GM18511 (cell line): ENCODE results near the gene UTP14A.
"Not testable (repeated sequence)": the region's sequence is repeated elsewhere in the genome, so short reads cannot be mapped to it uniquely, and the experiment has no call there.

ENCODE experiments used
- ATAC-seq: cut with Tn5 transposase; IDR thresholded peaks from one replicate; pipeline ENCODE4 v1.9.1; 2021; ENCODE audit warnings: mild to moderate bottlenecking, moderate library complexity; ENCODE audit not compliant: unreplicated experiment

UTP14A gene, protein sequence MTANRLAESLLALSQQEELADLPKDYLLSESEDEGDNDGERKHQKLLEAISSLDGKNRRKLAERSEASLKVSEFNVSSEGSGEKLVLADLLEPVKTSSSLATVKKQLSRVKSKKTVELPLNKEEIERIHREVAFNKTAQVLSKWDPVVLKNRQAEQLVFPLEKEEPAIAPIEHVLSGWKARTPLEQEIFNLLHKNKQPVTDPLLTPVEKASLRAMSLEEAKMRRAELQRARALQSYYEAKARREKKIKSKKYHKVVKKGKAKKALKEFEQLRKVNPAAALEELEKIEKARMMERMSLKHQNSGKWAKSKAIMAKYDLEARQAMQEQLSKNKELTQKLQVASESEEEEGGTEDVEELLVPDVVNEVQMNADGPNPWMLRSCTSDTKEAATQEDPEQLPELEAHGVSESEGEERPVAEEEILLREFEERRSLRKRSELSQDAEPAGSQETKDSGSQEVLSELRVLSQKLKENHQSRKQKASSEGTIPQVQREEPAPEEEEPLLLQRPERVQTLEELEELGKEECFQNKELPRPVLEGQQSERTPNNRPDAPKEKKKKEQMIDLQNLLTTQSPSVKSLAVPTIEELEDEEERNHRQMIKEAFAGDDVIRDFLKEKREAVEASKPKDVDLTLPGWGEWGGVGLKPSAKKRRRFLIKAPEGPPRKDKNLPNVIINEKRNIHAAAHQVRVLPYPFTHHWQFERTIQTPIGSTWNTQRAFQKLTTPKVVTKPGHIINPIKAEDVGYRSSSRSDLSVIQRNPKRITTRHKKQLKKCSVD

DNA sequence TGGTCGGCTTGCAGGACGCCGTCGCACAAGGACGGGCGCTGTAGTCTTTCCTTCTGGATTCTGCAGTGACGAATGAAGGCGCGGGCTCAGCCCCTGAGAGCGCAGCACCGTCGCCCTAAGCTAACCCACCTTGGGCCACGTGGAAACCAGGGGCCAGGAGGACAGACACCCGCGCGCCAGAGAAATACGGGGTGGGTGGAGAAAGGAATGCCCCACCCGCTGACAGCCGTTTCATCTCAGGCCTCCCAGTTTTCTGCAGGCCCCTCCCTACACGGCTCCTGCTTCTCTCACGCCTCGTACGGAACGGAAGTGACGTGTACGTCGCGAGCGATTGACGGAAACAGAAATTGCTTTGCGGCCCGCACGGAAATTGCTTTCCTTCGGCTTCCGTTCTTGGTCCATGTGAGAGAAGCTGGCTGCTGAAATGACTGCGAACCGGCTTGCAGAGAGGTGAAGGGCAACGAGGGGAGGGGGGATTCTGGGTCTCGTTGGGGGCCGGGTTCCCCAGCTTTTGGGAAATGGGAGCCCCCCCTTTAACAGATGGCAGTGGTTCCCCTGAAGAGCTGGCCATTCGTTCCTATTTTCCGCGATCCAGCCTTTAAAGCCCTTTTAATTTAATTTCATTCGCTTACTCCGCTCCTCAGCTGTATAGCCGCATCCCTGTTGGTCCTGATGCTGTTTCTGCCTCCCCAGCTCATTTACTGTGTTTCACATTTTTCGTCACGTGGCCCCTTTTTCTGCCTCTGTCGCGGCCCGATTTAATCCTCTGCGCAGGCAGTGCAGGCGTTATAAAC lies at the start of gene UTP14A:
UTP14A (plus strand) TSS at position 378 of the 794 bp plus-strand sequence; CDS start at position 425, 47 bp downstream.
- ATAC-seq, result peak; percentile 98

DNA sequence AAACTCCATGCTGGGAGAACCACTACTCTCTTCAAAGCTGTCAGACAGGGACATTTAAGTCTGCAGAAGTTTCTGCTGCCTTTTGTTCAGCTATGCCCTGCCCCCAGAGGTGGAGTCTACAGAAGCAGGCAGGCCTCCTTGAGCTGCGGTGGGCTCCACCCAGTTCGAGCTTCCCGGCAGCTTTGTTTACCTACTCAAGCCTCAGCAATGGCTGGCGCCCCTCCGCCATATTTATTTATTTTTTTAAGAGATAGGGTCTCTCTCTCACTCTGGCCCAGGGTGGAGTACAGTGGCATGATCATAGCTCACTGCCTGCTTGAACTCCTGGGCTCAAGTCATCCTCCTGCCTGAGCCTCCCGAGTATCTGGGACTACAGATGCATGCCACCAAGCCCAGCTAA lies 46.8 kb upstream of the UTP14A start:
- not testable (repeated sequence) for ATAC-seq

DNA sequence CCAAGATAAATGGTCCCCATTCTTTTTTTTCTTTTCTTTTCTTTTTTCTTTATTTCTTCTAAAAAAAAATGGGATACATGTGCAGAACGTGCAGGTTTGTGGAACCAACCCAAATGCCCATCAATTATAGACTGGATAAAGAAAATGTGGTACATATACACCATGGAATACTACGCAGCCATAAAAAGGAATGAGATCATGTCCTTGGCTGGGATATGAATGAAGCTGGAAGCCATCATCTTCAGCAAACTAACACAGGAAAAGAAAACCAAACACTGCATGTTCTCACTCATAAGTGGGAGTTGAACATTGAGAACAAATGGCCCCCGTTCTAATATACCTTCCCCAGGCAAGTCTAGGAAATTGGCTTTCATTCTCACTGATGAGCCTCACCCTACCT lies 39.6 kb upstream of the UTP14A start:
- not testable (repeated sequence) for ATAC-seq

DNA sequence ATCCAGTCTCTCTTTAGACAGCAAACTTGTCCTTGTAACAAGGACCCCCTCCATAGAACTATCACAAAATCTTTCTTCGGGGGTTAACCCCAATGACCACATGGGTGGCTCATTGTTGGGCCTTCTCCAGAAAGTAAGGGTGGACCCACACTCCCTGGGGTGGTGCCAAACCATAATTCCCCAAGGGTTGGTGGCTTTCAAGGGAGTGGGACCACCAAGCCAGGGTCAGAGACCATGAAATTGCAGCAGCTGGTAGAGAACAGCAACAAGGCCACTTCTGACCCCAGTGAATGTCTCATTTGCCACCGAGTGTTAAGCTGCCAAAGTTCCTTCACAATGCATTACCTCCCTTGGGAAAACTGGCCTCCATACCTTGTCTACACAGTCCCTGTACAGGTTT lies 33.4 kb upstream of the UTP14A start:
- ATAC-seq, result no peak

DNA sequence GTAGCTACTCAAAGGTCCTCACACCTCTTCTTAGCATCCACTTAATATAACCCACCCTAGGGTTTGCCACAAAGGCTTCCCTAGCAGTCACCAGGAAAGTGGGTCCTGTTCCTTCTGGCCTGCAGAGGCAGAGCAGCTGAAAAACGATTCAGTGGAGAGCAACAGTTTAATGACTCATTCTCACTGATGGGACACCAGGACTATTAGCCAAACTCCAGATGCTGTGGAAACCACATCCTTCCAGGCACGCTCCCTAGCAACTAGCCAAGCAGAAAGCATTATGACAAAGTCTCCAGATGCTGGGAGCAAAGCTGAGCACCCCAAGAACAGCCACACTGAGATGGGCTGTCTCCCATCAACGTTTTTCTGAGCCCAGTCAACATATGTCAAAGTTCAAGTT lies 30.3 kb upstream of the UTP14A start:
- ATAC-seq, result no peak

DNA sequence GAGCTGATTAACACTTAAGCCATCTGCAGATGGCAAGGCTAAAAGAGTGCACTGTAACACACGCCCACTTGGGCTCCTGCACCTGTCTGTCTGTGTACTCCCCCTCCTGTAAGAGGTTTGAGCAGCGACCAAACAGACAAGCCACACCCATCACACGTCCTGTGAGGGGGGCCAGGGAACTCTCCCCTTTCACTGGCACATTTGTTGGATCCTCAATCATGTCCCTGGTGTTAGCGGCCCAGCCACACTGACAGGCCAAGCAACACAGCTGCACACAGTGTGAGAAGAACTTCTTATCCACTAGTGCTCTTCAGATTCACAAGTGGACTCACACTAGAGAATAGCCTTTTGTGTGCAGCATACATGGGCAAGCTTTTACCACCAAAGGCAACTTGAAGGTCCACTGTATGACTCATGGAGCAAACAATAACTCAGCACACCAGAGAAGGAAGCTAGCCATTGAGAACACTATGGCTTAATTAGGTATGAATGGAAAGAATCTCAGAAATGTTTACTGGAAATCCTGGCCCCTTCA lies 29.1 kb upstream of the UTP14A start:
- ATAC-seq, result no peak

DNA sequence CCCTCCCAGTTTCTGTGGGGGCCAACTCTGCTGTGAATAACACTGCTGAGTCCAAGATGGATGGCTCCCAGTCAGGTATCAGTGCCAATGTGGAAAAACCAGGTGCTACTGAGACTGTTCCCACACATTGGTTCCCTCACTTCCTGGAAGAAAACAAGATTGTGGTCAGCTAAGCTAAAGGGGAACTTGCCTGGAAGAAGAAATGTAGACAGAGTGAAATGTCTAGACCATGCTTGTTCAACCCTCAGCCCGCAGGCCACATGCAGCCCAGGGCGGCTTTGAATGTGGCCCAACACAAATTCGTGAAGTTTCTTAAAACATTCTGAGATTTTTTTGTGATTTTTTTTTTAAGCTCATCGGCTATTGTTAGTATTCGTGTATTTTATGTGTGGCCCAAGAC lies 28.6 kb upstream of the UTP14A start:
- no peak for ATAC-seq

DNA sequence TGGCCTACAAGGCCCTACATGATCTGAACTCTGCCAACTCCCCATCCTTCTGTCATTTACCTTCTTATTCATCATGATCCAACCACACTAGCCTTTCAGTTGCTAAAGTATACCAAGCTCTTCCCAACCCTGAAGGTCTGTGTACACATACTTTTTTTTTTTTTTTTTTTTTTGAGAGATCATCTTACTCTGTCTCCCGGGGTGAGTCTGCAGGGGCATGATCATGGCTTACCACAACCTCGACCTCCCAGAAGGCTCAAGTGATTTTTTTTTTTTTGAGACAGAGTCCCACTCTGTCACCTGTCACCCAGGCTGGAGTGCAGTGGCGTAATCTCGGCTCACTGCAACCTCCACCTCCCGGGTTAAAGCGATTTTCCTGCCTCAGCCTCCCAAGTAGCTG lies 5.9 kb upstream of the UTP14A start:
- ATAC-seq, result no peak

DNA sequence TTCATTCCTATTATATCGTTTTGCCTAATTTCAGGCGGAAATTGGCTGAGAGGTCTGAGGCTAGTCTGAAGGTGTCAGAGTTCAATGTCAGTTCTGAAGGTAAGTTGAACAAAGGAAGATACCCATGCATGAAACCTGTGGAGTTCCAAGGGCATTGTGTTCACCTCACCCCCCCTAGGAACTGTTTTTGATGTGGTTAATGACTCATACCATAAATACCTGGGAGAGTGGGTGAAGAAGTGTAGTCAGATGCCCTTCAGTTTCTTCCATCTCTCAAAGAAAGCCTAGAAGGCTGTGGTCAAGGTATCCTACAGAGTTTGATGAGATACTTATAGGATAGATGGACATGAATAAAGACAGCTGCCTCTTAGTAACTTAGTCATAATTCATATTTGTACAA lies 2.7 kb downstream of the UTP14A start:
- no peak for ATAC-seq

DNA sequence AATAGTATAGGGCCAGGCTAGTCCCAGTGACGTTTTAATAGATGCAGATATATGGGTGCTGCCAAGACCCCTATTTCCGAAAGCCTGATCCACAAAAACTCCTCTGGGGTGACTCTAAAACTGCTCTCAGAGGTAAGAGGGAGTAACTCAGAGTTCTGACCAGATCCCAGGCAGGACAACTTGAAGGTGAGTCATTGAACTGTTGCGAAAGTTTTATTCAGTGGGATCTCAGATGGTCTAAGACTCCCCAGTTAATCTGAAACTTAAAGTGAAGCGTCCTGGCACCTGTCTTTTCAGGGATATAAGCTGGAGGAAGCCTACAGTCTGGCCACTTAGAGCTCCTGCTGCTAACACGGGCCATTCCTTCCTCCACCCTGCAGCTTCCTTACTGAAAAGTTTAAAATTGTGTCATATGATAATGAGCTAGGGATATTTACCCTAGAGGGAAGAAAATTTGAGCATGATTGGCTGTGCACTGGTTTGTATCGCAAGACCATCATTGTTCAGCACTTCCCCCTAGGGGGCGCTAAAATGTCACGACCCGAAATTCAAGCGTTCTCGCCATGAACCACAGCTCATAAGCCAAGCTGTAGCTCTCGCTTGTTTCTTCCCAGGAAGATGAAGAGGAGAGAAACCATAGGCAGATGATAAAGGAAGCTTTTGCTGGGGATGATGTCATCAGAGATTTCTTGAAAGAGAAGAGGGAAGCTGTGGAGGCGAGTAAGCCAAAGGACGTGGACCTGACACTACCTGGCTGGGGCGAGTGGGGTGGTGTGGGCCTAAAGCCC lies 19.5 kb downstream of the UTP14A start:
- peak; percentile 65 for ATAC-seq

DNA sequence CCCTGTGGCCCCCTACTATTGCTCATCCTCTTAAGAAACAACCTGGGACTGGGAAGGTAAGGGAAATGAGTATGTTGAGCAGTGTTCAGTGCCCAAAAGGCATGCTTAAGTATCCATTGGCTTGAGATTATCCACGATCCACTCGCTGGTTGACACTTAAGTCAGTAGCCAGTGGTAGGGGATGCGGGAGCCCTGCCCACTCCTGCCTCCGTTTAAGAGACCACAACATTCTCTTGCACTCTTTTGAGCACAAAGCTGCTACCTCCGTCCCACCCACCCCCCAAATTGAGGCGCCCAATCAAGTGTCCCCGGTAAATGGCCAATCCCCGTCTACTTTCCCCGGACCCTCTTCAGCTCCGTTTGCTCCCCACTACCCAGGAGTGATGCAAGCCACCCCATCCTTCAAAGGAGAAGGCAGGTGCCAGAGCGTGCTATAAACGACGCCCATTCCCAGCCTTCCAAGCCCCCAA lies 25.0 kb downstream of the UTP14A start:
- peak; percentile 4 for ATAC-seq

DNA sequence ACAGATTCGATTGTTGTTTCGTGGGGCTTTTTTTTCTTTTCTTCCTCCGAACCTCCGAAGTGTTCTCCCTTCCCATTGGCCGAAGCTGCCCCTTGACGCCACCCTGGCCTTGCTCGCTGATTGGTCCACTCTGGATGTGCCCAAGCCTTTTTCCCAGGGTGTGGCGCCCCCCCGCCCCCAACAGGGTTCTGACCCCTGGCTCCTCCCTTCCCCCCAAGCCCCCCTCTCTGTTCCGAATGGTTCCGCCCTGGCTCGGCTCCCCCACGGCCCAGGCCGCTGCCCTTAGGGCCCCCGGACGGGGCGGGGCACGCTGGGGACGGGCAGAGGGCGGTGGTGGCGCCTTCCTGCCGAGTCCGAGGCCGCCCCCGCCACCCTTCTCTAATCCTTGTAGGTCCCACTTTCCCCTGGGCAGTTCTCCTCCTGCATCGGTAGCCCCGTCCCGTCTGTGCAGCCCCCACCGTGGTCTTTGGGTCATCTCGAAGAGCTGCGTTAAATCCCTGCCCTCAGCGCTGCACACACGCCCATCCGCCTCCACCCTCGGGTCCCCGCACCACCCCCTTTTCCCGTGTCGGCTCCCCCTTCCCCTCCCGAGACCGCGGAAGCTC lies 25.5 kb downstream of the UTP14A start:
- ATAC-seq, result peak; percentile 73

DNA sequence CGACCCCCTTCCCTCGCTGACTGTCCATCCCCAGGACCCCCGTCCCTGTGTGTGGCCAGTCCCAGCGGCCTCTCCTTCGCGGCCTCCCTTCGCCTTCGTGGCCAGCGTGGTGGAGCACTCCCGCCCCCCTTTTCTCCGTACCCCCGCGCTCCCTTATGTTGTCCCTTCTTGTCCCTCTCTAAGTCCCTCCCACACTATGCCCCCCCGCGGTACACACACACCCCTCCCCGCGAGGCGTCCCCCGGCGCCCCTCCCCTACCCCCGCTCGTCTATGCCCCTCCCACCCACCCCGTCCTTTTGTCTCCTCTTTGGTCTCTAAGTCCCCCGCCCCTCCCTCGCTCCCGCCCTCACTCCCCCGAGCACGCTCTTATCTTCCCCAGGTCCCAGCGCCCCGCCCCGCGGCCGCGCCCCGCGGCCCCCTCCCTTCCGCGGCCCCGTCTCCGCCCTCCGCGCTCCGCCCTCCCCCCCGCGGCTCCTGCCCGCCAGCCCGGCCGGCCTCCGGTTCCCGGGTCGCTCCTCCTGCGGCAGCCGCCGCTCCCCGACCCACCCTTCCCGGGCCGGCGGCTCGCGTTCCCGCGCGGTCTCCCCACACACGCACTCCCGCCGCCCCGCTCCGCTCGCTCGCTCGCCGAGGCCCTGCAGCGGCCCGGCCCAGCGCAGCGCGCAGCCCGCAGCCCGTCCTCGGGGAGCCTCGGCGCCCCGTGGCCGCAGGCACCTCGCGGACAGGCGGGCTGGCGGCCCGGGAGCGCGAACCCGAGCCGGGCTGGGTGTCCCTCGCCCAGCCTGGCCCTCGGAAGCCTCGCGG lies 26.3 kb downstream of the UTP14A start:
- peak; percentile 46 for ATAC-seq

DNA sequence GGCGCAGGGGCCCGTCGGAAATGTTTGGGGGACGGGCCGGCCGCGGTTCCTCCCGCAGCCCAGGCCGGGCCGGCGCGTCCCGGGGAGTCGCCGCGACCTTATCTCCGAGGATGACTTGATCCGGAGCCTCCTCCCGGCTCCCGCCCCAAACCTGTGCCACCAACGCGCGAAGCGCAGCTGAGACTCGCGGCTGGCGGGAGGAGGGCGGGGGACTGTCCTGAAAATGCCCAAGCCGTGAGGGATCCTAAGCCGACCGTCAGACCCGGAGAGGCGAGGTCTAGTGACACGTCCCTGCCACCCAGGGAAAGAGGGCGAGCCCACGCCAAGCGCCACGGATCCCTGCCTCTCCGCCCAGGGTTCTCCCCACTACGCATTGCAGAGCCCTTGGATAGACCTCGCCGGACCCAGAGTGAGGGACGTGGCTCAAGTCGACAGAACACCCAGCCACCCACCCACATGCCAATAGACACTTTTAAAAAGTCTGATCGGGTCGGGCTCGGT lies 26.9 kb downstream of the UTP14A start:
- ATAC-seq, result peak; percentile 10

DNA sequence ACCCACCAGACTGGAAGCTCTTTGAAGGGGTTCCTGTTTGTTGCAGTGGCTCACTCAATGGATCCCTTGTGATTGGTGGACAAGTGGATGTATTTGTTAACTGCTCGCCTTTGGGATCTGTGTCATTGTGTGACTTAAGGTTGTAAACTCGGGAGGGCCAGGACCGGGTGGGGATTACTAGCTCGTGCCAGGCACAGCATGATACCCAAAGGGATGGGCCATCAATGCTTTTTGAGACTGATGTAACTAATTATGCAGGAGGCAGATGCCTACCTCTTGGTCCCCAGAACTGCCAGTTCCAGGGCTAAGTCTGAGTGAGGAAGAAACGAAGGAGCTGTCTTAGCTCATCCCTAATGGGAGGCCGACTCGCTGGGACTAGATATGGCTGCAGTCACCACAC lies 27.7 kb downstream of the UTP14A start:
- ATAC-seq, result no peak

DNA sequence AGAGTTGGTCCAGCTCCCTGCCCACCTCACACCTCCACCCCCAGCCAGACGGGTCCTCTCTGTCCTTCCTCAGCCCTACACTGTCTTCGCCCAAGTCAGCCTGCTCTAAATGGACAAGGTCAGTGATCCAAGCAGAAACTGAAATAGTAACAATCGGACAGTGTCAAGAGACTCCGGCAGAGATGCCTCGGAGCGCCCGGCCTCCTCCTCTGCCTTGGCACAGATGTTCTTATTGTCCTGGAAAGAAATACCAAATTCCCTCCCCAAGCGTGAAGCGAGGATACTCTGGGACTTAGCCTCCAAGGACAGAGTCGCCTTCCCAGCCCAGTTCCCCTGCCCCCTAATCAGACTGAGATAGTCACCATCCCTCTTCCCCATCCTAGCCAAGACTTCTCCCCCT lies 28.5 kb downstream of the UTP14A start:
- no peak for ATAC-seq

DNA sequence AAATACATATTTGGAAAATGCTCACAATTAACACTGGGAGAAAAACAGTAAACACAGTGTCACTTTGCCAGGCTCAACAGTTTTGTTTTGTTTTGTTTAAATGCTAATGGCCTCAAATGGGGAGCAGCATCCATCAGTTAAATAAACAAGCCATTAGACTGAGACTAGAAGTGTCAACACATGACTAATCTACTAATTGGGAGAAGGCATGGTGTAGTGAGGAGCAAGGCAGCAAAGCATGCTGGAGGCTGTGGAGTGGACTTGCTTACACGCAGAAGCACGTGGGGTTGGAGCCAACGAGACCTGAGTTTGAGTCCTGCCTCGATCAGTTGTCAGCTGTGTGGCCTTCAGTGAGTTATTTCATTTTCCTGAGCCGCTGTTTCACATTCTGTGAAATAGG lies 29.0 kb downstream of the UTP14A start:
- ATAC-seq, result no peak

DNA sequence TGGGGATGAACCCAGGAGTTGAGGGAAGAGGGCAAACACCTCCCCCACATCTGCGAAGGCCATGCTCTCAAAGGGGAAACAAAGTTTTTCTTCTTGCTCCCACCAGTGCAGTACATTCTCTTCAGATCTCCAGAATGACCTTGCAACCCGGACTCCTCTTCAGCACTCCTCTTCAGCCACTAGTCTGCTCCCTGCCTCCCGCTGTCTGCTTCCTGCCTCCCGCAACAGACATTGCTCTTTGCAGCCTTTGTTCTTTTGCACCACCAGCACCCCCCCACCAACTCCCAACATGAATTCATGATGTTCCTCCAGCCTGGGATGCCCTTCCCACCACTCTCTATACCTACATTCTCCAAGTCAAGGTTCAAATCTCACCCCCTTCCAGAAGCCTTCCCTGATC lies 32.1 kb downstream of the UTP14A start:
- no peak for ATAC-seq

DNA sequence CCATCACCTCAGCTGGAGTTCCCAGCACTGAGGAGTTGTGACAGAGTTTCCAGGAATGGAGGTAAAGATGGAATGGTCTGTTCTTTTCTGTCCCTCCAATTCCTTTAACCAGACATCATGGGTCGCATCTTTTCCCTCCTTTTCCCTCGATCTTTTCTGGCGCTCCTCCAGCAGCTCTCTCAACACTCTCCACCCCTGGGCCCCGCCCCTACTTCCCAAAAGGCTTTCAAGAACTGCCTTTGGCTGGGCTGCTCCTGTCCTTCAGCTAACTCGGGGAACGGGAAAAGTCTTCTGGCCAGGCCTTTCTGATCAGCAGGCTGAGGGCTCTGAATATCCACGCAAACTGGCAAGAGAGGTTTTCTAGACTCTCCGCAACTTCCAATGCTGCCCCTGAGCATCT lies 34.0 kb downstream of the UTP14A start:
- no peak for ATAC-seq
